EH (cell line): Measurements from ENCODE around the gene CASK.
"Not testable (repeated sequence)": the region's sequence is repeated elsewhere in the genome, so short reads cannot be mapped to it uniquely, and the experiment has no call there.

Source experiments
- DNase-seq: peaks from one replicate; pipeline ENCODE4 v3.0.0-alpha.2; 2015; ENCODE audit warnings: low read depth

CASK gene

GRCh38 chrX:41621222-41621723 is 302.1 kb downstream of the CASK start:
- DNase-seq: peak; percentile 50

DNA sequence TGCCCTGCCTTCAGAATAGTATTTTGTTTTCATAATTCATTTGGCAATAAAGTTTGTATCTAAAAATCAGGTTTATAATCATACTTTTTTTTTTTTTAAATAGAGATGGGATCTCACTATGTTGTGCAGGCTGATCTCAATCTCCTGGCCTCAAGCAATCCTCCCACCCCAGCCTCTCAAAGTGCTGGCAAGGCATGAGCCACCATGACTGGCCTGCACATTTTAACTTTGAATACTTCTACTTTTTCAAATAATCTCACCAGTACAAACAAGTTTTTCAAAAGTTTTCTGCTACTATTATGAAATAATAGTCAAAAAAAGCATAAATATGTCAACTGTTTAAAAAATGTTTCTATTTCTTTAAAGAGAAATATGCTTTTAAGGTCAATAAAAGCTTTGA is 304.1 kb downstream of the CASK start:
- peak; percentile 41 for DNase-seq

DNA sequence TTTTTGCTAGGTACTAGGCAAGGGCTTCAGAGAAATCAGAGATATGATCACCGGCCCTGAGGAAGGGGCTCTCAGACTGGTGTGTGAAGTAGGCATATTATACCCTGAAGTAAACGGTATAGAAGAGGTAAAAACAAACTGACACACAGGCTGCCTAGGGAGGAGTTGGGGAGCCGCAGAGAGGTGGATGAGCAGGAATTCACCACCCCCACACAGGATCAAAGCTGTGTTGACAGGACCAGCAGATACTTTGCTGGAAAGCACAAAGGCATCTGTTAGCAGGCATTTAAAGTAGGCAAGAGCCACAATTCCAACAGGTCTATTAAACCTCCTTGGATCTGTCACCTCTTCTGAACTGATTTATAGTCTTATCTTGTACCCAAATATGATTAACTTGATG is 306.4 kb downstream of the CASK start:
- DNase-seq: no peak

- no peak for DNase-seq
These were observed 307.1 kb downstream of the CASK start for GRCh38 chrX:41616255-41616654.

GRCh38 chrX:41608244-41608643 is 315.1 kb downstream of the CASK start:
- DNase-seq: no peak

DNA sequence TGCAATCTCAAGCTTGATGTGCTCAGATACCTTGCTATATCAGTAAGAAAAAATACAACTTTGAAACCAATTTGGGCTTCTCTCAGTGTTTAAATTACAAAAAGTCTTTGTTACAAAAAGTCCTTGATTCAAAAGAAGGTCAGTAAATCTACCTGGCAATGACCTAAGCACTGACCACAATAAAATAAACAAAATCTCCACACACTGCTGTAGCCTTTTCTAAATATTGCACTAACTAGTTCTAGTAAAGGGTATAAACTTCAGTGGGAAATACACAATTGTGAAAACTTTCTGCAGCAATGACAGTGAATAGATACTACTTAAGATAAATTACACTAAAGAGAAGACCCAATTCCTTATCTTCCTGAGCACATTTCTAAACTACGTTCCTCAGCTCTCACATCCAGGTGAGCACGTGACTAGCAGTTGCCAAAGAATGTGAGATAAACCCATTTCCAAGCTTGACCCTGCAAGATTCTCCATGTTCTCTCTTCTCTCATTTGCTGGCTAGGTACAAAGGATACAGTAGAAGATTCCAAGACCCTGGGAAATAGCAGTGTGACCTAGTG is 316.0 kb downstream of the CASK start:
- no peak for DNase-seq

DNA sequence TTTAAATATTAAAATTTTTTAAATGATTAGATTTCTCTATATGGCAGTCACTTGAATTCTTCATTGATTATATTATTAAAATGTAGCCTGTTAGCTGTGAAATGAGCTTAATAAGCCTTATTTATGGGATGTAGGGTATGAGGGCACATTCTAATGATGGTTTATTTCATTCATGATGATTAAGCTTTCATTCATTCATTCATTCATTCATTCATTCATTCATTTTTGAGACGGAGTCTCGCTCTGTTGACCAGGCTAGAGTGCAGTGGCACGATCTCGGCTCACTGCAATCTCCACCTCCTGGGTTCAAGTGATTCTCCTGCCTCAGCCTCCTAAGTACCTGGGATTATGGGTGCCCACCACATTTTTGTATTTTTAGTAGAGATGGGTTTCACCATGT is 317.3 kb downstream of the CASK start:
- not testable (repeated sequence) for DNase-seq

DNA sequence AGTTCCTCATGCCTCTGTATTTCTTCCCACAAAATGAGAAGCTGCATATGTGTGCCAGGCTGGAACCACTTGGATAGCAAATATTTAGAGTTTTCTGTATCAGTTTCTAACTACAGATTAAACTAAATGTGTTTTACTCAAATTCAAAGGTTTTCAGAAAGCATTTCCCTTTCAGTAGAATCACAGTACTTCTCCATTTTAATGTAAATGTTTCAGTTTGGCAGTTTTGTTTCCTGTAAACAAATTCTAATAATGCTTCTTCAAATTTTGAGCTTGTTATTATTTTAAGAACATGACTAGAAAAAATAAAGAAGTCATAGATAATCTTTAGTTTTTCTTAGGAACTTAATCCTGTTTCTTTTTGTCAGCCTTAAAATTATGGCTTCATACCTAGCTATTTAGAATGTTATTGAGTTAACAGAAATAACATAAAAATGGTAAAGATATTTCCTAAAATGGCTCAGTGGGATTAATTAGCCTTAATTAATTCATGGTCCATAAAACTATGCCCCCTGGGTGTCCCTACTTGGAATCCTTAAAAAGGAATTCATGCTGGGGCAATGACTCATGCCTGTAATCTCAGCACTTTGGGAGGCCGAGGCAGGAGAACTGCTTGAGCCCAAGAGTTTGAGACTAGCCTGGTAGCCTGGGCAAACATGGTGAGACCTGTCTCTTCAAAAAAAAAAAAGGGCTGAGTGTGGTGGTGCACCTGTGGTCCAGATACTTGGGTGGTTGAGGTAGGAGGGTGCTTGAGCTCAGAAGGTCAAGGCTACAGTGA is 318.4 kb downstream of the CASK start:
- DNase-seq: peak; percentile 70

GRCh38 chrX:41604177-41604576 is 319.2 kb downstream of the CASK start:
- no peak for DNase-seq

GRCh38 chrX:41603596-41603995 is 319.8 kb downstream of the CASK start:
- DNase-seq: no peak

- DNase-seq: peak; percentile 67
These were observed 320.5 kb downstream of the CASK start for GRCh38 chrX:41602816-41603345.

- DNase-seq: peak; percentile 88
These were observed 323.1 kb downstream of the CASK start for GRCh38 chrX:41600291-41600690.

GRCh38 chrX:41599507-41599906 is 323.8 kb downstream of the CASK start:
- no peak for DNase-seq

DNA sequence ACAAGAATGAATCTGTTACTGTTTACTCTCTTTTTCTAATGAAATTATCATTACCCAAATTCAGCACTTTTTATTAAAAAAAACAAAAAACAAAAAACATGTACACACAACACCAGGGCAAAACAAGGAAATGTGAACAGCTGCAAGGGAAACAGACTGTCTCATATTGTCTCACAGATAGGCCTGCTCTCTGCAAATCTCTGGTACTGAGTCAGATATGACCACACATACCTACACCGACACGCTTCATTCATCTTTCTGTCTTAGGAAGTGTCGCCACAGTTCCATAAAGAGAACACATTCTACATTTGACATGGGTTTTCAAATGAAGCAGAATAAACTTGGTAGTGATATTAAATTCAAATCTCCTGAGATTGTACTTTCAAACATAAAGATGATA is 326.8 kb downstream of the CASK start:
- DNase-seq: no peak

GRCh38 chrX:41594634-41595033 is 328.7 kb downstream of the CASK start:
- DNase-seq: no peak

- DNase-seq: no peak
These were observed 331.4 kb downstream of the CASK start for GRCh38 chrX:41591906-41592305.

DNA sequence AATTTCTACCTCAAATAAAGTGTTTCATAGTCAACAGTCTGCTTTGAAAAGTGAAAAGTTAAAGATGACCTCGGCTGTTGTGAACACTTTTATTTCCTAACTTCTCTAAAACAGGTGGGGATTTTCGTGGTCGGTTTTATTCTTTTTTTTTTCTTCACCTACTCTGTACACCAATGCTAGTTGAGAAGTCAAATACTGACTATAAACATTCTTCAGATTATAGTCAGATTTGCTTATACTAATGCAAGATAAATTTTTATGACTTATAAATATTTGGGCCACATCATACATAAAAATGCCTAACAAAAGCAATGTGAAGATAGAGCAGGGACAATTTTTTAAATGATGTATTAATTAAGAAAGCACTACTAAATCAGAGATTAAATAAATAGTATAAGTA is 332.7 kb downstream of the CASK start:
- DNase-seq: no peak

- peak; percentile 82 for DNase-seq
These were observed 333.6 kb downstream of the CASK start for GRCh38 chrX:41589634-41590270.

- DNase-seq: no peak
These were observed 335.1 kb downstream of the CASK start for GRCh38 chrX:41588271-41588670.

DNA sequence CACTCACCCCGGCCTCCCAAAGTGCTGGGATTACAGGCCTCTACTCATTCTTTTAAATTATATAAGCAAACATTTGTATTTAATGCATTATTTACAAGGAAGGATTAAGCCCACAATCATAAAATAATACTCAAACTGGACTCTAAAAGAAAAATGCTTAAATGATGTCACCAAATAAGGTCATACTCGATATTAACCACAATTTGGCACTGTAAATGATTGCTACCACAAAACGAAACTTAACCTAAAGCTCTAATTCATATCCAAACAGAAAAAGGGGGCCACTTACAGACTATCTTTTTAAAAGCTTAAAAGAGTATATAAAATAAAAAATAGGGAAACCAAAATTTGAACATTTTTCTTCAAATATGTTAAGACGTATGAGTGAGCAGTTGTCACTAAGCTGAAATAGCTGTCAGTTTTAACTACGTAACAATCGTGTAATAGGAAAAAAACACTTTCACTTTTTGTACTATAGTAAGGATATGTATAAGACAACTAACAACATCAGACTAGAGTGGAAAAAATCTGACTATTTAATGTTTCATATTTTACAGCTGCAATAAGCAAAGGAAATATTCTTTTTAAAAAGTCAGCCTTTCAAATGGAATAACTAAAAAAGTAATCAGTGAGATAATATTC is 342.8 kb downstream of the CASK start:
- DNase-seq: no peak

DNA sequence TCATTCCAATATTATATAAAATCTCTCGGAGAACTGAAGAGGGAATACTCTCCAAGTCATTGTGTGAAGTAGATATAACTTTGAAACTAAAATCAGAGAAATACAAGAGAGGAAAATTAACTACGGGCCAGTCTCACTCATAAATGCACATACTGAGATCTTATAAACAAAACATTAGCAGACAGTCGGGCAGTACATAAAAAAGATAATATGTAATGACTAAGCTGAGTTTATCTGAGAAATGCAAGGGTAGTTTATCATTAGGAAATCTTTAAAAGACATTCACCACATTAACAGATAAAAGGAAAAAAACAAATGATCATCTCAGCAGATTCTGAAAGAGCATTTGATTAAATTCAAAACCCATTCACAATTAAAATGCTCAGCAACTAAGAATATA is 359.5 kb downstream of the CASK start:
- DNase-seq: peak; percentile 38

DNA sequence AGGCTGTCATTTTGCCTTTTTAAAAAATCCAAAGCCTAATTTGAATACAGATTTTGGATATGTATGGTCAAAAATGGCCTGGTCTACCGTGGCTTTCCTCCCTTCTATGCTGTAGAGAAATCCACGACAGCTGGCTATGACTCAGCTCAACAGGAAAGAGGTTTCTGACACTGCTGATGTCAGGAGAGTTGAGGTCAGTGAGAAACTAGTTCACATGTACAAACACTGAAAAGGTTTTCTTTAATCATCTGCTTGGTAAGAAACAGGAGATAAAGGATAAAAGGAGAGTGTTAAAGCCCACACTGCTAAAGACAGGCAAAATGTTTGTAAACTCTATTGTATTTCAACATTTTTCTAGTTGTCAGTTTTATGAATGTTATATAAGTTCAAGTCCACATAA is 362.3 kb downstream of the CASK start:
- DNase-seq: peak; percentile 80
